NCI-H1436 treated with DMSO at 0.1 percent for 48 hours (cell line): ENCODE results near the gene LMF1.
"Not testable (repeated sequence)": the region's sequence is repeated elsewhere in the genome, so short reads cannot be mapped to it uniquely, and the experiment has no call there.

Source experiments
- DNase-seq: peaks from one replicate; lab custom pipeline; 2025; lab: John Stamatoyannopoulos, UW

LMF1 gene

DNA sequence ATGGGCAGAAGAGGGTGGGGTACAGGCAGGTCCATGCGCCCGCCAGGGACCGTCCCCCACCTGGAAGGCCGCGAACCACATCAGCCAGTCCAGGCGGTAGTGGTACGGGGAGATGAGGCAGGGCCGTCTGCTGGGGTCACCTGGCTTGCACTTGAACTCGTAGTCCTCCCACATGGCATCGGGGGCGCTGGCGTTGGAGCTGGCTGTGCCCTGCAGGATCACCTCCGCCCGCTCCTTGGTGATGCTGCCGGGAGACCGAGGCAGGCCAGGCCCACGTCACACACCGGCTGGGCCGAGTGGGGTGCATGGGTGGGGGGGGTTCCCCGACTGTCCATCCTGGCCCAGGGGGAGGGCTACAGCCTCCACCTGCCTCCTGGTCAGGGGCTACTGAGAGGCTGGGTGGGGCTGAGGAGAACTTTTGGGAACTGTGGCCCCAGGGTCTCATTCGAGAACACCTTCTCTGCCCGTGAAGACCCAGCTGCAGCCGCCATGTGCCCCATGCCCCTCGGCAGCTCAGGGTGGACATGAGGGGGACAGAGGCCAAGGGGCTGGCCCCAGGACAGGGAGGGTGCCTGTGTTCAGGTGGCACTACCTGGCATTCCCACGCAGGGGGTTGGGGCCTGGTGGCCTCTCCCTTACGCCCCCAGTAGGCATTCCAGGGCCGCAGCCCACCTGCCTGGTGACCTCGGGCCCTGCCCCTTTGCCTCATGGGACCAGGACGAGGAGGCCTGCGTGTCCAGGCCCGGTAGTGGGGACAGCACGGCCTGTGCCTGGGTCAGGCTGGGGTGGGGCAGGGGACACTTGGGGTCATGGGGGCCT, 100.8 kb downstream of the LMF1 start:
- DNase-seq, result no peak

DNA sequence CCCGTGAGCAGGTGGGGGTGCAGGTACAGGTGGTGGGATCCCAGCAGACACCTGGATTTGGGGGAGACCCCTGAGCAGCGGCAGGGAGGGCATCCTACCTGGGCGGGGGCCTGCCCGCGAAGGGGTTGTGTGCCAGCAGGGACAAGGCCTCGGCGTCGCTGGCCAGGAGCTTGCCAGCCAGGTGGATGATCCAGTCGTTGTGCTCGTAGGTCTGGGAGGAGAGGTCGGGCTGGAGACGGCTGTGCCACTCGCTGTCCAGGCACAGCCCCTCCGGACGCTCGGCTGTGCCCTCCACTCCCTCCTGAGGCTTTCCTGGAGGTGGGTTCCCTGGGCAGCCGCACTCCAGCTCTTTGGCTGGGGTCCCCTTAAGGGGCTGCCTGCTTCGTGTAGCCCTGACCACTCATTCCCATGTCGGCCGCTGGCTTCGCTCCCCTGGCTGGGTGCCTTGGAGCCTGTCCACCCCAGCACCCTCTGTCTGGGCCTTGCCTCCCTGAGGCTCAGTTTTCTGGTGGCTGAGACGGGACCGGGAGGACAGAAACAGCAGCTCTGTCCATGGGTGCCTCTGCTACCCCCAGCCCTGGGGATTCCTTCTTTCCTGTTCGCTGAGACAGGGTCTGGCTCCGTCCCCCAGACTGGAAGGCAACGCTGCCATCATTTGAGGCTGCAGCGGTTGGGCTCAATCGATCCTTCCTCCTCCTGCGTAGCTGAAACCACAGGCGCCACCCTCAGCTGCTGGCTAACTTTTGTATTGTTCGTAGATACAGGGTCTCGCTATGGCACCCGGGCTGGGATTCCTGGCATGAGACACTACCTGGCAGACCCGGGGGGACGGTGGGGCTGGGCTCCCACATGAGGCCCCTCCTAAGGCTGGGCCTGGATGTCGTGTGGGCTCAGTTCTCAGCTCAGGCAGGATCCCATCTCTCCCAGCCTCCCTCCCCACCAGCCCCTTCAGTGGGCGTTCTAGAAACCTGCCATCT, 101.7 kb downstream of the LMF1 start:
- DNase-seq, result no peak

- no peak for DNase-seq
Measured at GRCh38 chr16:868386-868755, 102.4 kb downstream of the LMF1 start.

DNA sequence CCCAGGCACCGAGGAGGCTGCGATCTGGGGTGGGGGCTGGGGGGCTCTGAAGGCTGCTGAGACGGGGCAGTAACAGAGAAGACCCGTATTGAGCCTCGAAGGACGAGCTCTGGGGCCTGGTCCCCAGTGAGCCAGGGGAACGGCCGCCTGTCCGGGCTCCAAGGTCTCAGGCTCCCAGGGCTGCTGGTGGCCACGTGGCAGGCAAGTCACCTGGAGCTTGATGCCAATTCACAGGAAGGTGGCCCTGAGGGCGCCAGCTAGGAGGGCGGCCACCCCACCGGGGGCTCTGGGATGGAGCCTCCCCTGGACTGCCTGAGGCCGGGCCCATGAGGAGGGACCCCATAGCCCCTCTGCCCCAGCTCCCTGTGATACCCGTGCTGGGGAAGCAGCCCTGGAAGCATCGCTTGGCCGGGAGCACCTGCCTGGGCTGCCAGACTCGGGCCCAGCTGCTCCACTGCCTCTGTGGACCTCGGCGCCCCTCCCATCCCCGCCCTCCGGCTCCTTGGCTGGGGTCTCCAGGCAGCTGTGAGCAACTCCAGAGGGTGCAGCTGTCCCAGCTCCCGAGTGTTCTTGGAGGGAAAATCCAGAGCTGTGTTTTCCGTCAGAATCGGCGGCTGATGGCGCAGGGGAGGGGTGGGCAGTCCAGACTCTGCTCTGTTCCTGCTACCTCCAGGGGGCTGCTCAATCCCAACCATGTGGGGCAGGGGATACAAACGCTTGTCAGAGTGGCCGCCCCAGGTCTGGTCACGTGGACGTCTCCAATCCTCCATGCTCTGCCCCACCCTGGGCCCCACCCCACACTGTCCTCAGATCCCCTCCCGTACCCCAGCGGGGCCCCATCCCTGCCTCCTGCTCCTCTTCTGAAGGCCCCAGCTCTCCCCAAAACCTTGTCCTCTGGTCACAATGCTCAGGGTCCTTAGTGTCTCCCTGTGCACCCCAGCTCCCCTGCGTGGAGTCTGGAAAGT, 103.1 kb downstream of the LMF1 start:
- no peak for DNase-seq

DNA sequence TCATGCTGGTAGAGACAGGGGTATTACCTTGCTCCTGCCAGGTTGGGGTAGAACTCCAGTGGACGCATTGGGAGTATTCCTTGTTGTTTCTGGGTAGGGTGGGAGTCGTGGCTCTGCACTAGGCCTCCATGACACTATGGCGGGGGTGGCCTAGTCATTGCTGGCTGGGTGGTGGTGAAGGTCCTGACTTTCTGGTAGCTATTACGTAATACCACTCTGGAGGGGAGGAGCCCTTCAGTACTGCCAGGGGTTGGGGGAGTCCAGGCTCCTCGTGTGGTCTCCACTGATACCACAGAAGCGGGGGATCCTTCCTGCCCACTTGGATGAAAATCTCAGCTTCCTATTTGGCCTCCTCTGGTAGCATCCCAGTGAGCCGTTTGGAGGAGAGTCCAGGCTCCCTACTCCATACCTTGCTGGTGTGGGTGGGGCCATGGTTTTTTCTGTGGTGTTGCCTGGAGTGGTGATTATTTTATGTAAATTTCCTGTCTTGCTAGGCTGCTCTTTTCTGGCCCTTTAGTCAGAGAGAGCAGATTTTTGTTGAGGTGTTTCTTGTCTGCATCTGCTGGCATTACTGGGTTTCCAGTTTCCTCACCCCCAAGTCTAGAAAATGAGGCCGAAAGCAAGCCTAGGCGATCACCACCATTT, 104.4 kb downstream of the LMF1 start:
- DNase-seq, result no peak

- DNase-seq, result no peak
Measured at GRCh38 chr16:865026-865425, 105.8 kb downstream of the LMF1 start.

- DNase-seq, result no peak
Measured at GRCh38 chr16:861446-861845, 109.3 kb downstream of the LMF1 start.

GRCh38 chr16:860891-861290, 109.9 kb downstream of the LMF1 start:
- DNase-seq, result no peak

DNA sequence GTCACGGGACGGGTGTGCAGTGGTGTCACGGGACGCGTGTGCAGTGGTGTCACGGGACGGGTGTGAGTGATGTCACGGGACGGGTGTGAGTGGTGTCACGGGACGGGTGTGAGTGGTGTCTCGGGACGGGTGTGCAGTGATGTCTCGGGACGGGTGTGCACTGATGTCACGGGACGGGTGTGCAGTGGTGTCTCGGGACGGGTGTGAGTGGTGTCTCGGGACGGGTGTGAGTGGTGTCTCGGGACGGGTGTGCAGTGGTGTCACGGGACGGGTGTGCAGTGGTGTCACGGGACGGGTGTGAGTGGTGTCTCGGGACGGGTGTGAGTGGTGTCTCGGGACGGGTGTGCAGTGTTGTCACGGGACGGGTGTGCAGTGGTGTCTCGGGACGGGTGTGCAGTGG, 111.8 kb downstream of the LMF1 start:
- not testable (repeated sequence) for DNase-seq

GRCh38 chr16:858441-858840, 112.3 kb downstream of the LMF1 start:
- DNase-seq, result not testable (repeated sequence)

GRCh38 chr16:856811-857210, 114.0 kb downstream of the LMF1 start:
- no peak for DNase-seq

DNA sequence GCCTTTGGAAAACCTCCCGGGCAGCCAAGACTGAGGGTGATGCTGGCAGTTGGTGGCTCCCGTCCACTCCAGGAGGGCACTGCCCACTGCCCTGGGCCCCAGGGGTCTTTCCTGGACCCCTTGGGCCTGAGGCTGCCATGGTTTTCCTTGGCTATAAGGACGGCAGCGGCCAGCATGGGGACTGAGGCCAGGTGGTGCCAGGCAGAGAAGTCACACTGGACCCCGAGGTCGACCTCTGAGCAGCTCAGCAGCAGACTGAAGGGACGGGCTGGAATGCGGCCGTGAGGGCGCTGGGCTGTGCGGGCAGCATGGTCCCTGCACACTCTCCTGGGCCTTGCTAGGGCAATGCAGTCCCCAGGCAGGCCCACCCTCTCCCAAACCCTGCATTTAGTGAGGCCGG, 114.7 kb downstream of the LMF1 start:
- no peak for DNase-seq

GRCh38 chr16:855471-855870, 115.3 kb downstream of the LMF1 start:
- DNase-seq, result no peak

DNA sequence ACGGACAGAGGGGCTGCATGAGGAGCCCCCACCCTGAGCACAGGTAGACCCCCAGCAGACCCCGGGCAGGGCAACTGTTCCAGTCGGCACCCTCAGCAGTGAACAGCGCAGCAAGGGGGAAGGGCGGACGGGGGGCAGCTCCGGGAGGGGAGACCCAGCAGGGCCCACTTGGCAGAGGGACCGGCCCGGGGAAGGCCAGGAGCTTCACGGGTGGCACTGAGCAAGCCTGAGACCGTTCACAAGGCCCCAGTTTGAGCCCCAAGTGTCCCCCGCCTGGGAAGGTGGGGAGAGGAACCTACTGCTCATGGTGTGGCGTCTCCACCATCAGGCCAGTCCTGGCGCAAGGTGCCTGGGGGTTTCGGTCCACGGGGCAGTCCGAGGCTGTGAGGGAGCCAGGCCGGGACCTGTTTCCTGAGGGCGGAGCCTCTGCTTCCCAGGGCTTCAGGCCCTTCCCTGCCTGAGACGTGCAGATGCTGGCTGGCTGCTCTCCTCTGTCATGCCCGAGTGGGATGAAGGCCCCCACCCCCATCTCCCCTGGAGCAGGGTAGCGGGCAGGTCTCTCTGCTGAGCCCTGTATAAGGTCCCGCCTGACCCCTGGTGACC, 115.9 kb downstream of the LMF1 start:
- DNase-seq, result no peak

GRCh38 chr16:853981-854807, 116.6 kb downstream of the LMF1 start:
- no peak for DNase-seq

DNA sequence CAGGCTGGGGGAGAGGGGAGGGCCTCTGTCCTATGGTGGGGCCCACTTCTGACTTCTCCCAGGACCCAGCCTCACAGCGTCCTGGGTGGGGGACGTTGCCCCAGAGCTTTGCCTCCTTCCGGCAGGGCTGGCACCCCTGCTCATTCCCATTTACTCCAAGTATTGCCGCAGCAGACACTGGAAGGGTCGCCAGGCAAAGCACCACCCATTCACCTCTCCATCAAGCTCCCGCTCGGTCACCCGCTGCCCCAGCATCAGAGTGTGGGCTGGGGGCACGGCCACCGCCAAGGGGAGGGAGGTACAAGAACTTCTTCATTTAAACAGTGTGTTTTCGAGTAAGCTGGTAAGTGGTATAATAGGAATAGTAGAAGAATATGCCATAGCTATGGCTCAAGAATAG, 117.5 kb downstream of the LMF1 start:
- no peak for DNase-seq

- DNase-seq, result no peak
Measured at GRCh38 chr16:852451-853185, 118.2 kb downstream of the LMF1 start.

DNA sequence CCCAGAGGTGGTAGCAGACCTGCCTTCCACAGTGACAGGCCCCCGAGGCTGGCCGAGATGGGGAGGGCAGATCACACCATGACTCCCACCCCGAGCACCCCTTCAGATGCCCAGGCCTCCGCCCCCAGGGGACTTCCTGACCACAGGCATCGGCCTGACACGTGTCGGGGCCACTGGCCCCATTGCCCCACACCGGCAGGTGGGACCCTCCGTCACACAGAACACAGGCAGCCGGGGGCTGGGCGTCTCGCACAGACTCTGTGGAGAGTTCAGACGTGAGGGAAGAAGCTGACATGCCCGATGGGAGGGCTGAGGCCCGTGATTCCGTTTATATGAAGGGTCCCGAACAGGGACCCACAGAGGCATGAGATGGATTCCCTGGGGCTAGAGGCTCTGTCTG, 118.9 kb downstream of the LMF1 start:
- DNase-seq, result no peak

GRCh38 chr16:851209-851810, 119.5 kb downstream of the LMF1 start:
- DNase-seq, result no peak
